H1 (cell line): Measurements from ENCODE around the gene KCNC1. TPM values are rescaled to one million over a fixed set of nuclear protein-coding genes. Genes with fewer than 3 reads are reported as not detected.
A peak's percentile ranks its signal among the peaks of the same experiment; 100 is the strongest.

Experiments
- BACH1 ChIP-seq: IDR thresholded peaks from 2 replicates; pipeline ENCODE4 v1.6.1; 2012; ENCODE audit warnings: low read length, improper control_type of control experiment
- CEBPB ChIP-seq: IDR thresholded peaks from 2 replicates; pipeline ENCODE4 v1.6.1; 2012; ENCODE audit warnings: low read depth, low read length
- FOSL1 ChIP-seq: IDR thresholded peaks from 2 replicates; pipeline ENCODE4 v1.6.1; 2011; ENCODE audit warnings: mild to moderate bottlenecking, low read depth, low read length, moderate library complexity; ENCODE audit not compliant: insufficient read depth
- MAX ChIP-seq: IDR thresholded peaks from 2 replicates; pipeline ENCODE4 v1.6.1; 2012; ENCODE audit warnings: inconsistent platforms
- RFX5 ChIP-seq: IDR thresholded peaks from 2 replicates; pipeline ENCODE4 v1.6.1; 2011; ENCODE audit warnings: low read depth, low read length, improper control_type of control experiment, borderline replicate concordance
- SIX5 ChIP-seq: IDR thresholded peaks from 2 replicates; pipeline ENCODE4 v1.6.1; 2011; ENCODE audit warnings: mild to moderate bottlenecking, low read depth, low read length
- polyA plus RNA-seq, 7 experiments: library from polyadenylated mRNA; depleted of rRNA in 3 of 7; stranded (reverse) in 5 of 7; unstranded in 2 of 7; fragments of >200 nt in 5 of 7; fragments of 200-250 nt in 2 of 7; gene quantifications; 1 replicate in 5 of 7; 2 replicates in 1 of 7; 4 replicates in 1 of 7; pipeline versions ENCODE4 v1.2.1 to v1.2.3, GENCODE V29; 2011 to 2013; ENCODE audit warnings: missing spikeins in 2 of 7, mixed read lengths in 2 of 7
- total RNA-seq: library from RNA; stranded (reverse); fragmentation: NEBNext Ultra II Directional; extraction: Animal tissue kit (Norgen Biotek cat#: 25700); gene quantifications from 2 replicates; pipeline ENCODE4 v1.2.1, GENCODE V29; 2021
- TF ChIP-seq, protein P1 (sequence below): fragments of 300-600 bp; sonication (generic); IDR thresholded peaks from 2 replicates; pipeline ENCODE4 v1.7.1; 2012; ENCODE audit warnings: low read length, moderate library complexity, mild to moderate bottlenecking, inconsistent platforms; ENCODE audit not compliant: insufficient replicate concordance
- TF ChIP-seq, protein P2 (sequence below): IDR thresholded peaks from 2 replicates; pipeline ENCODE4 v1.6.1; 2011; ENCODE audit warnings: low read depth, mild to moderate bottlenecking, low read length; ENCODE audit not compliant: insufficient read depth

KCNC1 gene
- total and polyA plus RNA-seq, 2 of the 8 experiments (the other 6 are each of a cell fraction or from before 2014, with no cell fraction given) = 0.11 to 0.26 TPM

GRCh38 chr11:17730608-17731462 lies 3.7 kb upstream of the KCNC1 start (continued):
- TF ChIP-seq, protein P1, sequence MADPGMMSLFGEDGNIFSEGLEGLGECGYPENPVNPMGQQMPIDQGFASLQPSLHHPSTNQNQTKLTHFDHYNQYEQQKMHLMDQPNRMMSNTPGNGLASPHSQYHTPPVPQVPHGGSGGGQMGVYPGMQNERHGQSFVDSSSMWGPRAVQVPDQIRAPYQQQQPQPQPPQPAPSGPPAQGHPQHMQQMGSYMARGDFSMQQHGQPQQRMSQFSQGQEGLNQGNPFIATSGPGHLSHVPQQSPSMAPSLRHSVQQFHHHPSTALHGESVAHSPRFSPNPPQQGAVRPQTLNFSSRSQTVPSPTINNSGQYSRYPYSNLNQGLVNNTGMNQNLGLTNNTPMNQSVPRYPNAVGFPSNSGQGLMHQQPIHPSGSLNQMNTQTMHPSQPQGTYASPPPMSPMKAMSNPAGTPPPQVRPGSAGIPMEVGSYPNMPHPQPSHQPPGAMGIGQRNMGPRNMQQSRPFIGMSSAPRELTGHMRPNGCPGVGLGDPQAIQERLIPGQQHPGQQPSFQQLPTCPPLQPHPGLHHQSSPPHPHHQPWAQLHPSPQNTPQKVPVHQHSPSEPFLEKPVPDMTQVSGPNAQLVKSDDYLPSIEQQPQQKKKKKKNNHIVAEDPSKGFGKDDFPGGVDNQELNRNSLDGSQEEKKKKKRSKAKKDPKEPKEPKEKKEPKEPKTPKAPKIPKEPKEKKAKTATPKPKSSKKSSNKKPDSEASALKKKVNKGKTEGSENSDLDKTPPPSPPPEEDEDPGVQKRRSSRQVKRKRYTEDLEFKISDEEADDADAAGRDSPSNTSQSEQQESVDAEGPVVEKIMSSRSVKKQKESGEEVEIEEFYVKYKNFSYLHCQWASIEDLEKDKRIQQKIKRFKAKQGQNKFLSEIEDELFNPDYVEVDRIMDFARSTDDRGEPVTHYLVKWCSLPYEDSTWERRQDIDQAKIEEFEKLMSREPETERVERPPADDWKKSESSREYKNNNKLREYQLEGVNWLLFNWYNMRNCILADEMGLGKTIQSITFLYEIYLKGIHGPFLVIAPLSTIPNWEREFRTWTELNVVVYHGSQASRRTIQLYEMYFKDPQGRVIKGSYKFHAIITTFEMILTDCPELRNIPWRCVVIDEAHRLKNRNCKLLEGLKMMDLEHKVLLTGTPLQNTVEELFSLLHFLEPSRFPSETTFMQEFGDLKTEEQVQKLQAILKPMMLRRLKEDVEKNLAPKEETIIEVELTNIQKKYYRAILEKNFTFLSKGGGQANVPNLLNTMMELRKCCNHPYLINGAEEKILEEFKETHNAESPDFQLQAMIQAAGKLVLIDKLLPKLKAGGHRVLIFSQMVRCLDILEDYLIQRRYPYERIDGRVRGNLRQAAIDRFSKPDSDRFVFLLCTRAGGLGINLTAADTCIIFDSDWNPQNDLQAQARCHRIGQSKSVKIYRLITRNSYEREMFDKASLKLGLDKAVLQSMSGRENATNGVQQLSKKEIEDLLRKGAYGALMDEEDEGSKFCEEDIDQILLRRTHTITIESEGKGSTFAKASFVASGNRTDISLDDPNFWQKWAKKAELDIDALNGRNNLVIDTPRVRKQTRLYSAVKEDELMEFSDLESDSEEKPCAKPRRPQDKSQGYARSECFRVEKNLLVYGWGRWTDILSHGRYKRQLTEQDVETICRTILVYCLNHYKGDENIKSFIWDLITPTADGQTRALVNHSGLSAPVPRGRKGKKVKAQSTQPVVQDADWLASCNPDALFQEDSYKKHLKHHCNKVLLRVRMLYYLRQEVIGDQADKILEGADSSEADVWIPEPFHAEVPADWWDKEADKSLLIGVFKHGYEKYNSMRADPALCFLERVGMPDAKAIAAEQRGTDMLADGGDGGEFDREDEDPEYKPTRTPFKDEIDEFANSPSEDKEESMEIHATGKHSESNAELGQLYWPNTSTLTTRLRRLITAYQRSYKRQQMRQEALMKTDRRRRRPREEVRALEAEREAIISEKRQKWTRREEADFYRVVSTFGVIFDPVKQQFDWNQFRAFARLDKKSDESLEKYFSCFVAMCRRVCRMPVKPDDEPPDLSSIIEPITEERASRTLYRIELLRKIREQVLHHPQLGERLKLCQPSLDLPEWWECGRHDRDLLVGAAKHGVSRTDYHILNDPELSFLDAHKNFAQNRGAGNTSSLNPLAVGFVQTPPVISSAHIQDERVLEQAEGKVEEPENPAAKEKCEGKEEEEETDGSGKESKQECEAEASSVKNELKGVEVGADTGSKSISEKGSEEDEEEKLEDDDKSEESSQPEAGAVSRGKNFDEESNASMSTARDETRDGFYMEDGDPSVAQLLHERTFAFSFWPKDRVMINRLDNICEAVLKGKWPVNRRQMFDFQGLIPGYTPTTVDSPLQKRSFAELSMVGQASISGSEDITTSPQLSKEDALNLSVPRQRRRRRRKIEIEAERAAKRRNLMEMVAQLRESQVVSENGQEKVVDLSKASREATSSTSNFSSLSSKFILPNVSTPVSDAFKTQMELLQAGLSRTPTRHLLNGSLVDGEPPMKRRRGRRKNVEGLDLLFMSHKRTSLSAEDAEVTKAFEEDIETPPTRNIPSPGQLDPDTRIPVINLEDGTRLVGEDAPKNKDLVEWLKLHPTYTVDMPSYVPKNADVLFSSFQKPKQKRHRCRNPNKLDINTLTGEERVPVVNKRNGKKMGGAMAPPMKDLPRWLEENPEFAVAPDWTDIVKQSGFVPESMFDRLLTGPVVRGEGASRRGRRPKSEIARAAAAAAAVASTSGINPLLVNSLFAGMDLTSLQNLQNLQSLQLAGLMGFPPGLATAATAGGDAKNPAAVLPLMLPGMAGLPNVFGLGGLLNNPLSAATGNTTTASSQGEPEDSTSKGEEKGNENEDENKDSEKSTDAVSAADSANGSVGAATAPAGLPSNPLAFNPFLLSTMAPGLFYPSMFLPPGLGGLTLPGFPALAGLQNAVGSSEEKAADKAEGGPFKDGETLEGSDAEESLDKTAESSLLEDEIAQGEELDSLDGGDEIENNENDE = no peak
- TF ChIP-seq FOSL1 (no peak), BACH1 (no peak), SIX5 (no peak), MAX (0 out of 2 replicates have a peak, but pooled peaks have one; percentile 15), CEBPB (peak; percentile 16; the same call in 1 of the 2 replicates), RFX5 (no peak)
- TF ChIP-seq, protein P2, sequence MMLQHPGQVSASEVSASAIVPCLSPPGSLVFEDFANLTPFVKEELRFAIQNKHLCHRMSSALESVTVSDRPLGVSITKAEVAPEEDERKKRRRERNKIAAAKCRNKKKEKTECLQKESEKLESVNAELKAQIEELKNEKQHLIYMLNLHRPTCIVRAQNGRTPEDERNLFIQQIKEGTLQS = no peak
- TF ChIP-seq, all 59 proteins: peak for 6
